ENCODE data around the gene RASA3. TPM values are rescaled to one million over a fixed set of nuclear protein-coding genes. Genes with fewer than 3 reads are reported as not detected.

RASA3 gene
- total RNA-seq, 2 experiments from 2014 or later, result 28.9 to 32.3 TPM

GRCh38 chr13:114043421-114044053, 88.9 kb downstream of the RASA3 start:
- H3K9me3 Mint-ChIP-seq, result no peaks in the 10 kb centered on the region
- no peak for TF ChIP-seq CTCF (IDR thresholded peaks at IDR 0.05)
- CTCF ChIA-PET, result no interaction called here
- peaks cover 18% of the 10 kb centered on the region for H3K36me3 Mint-ChIP-seq (ENCODE audit: low read depth)
- ATAC-seq (peak; percentile 84), DNase-seq (peak; percentile 54)
- peak overlapping the region; percentile 80 for H3K27ac Mint-ChIP-seq
- H3K27me3 Mint-ChIP-seq, result no peaks in the 10 kb centered on the region
- peaks cover 44% of the 10 kb centered on the region for H3K4me1 Mint-ChIP-seq (ENCODE audit: low read depth)
- POLR2A ChIA-PET, result no interaction called here
- H3K4me3 Mint-ChIP-seq, result no peak overlapping the region
- intact Hi-C loops (cut with micrococcal nuclease), result no loop called here

- Mint-ChIP-seq H3K4me3 (no peak overlapping the region), H3K9me3 (no peaks in the 10 kb centered on the region), H3K27ac (peak overlapping the region; percentile 80), H3K4me1 (ENCODE audit: low read depth) (peaks cover 41% of the 10 kb centered on the region), H3K27me3 (no peaks in the 10 kb centered on the region), H3K36me3 (ENCODE audit: low read depth) (peaks cover 19% of the 10 kb centered on the region)
- ATAC-seq (no peak), DNase-seq (no peak)
- POLR2A ChIA-PET, result no interaction called here
- TF ChIP-seq CTCF (IDR thresholded peaks at IDR 0.05), result no peak
- intact Hi-C loops (cut with micrococcal nuclease), result no loop called here
- CTCF ChIA-PET, result no interaction called here
Measured at GRCh38 chr13:114042066-114042815, 90.2 kb downstream of the RASA3 start.

GRCh38 chr13:114041493-114041892, 90.9 kb downstream of the RASA3 start:
- Mint-ChIP-seq H3K27ac (peak overlapping the region; percentile 36), H3K36me3 (ENCODE audit: low read depth) (peaks cover 21% of the 10 kb centered on the region), H3K4me3 (no peak overlapping the region), H3K27me3 (no peaks in the 10 kb centered on the region), H3K4me1 (ENCODE audit: low read depth) (peaks cover 36% of the 10 kb centered on the region), H3K9me3 (no peaks in the 10 kb centered on the region)
- DNase-seq, result no peak
- ATAC-seq, result no peak
- intact Hi-C loops (cut with micrococcal nuclease), result no loop called here
- ChIA-PET CTCF (no interaction called here), POLR2A (no interaction called here)
- TF ChIP-seq CTCF (IDR thresholded peaks at IDR 0.05), result no peak

- ChIA-PET CTCF (no interaction called here), POLR2A (interaction anchor here (0.6 to 1.1 kb wide), 2 partner anchors 185 to 742 kb away, joined by 3 read pairs; no protein-coding TSS in a partner anchor)
- H3K4me1 Mint-ChIP-seq (ENCODE audit: low read depth), result peaks cover 20% of the 10 kb centered on the region
- H3K9me3 Mint-ChIP-seq, result no peaks in the 10 kb centered on the region
- ATAC-seq (no peak), DNase-seq (no peak)
- H3K4me3 Mint-ChIP-seq, result no peak overlapping the region
- peaks cover 15% of the 10 kb centered on the region for H3K36me3 Mint-ChIP-seq (ENCODE audit: low read depth)
- TF ChIP-seq CTCF (IDR thresholded peaks at IDR 0.05), result no peak
- intact Hi-C loops (cut with micrococcal nuclease), result no loop called here
- H3K27me3 Mint-ChIP-seq, result no peaks in the 10 kb centered on the region
- H3K27ac Mint-ChIP-seq, result no peak overlapping the region
Measured at GRCh38 chr13:114039471-114040141, 92.8 kb downstream of the RASA3 start.

GRCh38 chr13:114038900-114039299, 93.5 kb downstream of the RASA3 start:
- no peak for TF ChIP-seq CTCF (IDR thresholded peaks at IDR 0.05)
- intact Hi-C loops (cut with micrococcal nuclease), result no loop called here
- Mint-ChIP-seq H3K27me3 (no peaks in the 10 kb centered on the region), H3K4me3 (no peak overlapping the region), H3K27ac (no peak overlapping the region), H3K36me3 (ENCODE audit: low read depth) (peaks cover 15% of the 10 kb centered on the region), H3K4me1 (ENCODE audit: low read depth) (peaks cover 18% of the 10 kb centered on the region), H3K9me3 (no peaks in the 10 kb centered on the region)
- ChIA-PET POLR2A (interaction anchor here (1.1 kb wide), 1 partner anchor 186 kb away, joined by 3 read pairs; no protein-coding TSS in a partner anchor), CTCF (no interaction called here)
- no peak for ATAC-seq
- no peak for DNase-seq

Data from activated CD8-positive, alpha-beta T cell treated with anti-CD3 and anti-CD28 coated beads for 36 hours (primary cell).